Occipital lobe (tissue), 2 donors: ENCODE measurements around the gene CSTPP1. TPM values are rescaled to one million over a fixed set of nuclear protein-coding genes. Genes with fewer than 3 reads are reported as not detected.
"Not testable (repeated sequence)": the region's sequence is repeated elsewhere in the genome, so short reads cannot be mapped to it uniquely, and the experiment has no call there.

Source experiments
- DNase-seq: peaks from one replicate; lab custom pipeline; 2025; lab: John Stamatoyannopoulos, UW
- total RNA-seq: library from RNA; depleted of rRNA; stranded (reverse); fragments of >200 nt; gene quantifications from one replicate; pipeline ENCODE4 v1.2.3, GENCODE V29; 2014

CSTPP1 gene
- total RNA-seq, 1 donor from 2014 or later = 42.6 TPM

DNA sequence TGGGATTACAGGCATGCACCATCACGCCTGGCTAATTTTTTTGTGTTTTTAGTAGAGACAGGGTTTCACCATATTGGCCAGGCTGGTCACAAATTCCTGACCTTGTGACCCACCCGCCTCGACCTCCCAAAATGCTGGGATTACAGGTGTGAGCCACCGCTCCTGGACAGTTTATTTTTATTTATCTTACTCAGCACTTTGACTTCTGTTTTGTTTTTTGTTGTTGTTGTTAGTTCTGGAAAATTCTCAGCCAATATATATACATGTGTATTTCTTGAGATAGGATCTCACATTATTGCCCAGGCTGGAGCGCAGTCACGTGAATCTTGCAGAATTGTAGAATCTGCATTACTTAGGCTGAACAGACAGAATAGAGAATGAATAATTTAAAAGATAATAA, 107.6 kb downstream of the CSTPP1 start:
- DNase-seq = no peak

DNA sequence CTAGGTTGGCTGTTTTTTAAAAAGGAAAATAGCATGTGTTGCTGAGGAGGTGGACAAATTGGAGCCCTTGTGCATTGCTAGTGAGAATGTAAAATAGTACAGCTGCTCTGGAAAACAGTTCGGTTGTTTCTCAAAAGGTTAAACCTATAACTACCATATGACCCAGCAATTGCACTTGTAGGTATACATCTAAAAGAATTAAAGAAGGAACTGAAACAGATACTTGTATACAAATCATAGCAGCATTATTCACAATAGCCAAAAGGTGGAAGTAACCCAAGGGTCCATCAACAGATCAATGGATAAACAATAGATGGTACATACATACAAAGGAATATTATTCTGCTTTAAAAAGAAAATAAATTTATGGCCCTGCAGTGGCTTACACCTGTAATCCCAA, 111.4 kb downstream of the CSTPP1 start:
- DNase-seq = no peak

GRCh38 chr11:47050284-47050683, 113.7 kb downstream of the CSTPP1 start:
- DNase-seq = no peak

- DNase-seq = no peak
These were observed 114.7 kb downstream of the CSTPP1 start for GRCh38 chr11:47051217-47051616.

DNA sequence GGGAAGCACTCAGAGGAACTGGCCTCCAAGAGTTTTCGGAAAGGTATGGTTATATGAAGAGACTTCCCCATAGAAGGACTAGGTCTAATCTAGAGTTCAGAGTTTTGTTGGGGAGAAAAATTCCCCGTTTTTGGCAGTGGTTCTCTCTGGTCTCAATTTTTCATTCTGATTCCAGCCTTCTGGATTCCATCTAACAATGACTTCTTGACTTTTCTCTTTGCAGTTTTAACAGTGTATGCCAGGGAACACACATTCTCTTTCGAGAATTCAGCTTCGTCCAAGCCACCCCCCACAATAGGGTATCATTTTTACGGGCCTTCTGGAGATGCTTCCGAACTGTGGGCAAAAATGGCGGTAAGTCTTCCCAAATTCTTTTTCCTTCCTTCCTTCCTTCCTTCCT, 115.6 kb downstream of the CSTPP1 start:
- DNase-seq = no peak

DNA sequence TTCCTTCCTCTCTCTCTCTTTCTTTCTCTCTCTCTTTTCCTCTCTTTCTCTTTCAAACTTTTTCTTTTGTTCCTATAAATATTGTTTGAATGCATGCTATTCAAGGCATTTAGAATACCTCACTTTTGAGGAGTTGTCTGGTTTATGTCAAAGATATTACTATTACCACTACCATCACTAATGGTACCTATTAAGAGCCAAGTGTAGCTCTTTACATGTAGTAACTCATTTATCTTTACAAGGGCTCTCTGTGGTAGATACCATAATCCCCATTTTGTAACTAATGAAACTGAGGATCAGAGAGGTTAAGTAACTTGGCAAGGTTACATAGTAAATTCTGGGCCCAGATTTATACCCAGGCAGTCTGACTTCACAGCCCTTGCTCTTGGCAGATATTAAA, 116.0 kb downstream of the CSTPP1 start:
- no peak for DNase-seq

DNA sequence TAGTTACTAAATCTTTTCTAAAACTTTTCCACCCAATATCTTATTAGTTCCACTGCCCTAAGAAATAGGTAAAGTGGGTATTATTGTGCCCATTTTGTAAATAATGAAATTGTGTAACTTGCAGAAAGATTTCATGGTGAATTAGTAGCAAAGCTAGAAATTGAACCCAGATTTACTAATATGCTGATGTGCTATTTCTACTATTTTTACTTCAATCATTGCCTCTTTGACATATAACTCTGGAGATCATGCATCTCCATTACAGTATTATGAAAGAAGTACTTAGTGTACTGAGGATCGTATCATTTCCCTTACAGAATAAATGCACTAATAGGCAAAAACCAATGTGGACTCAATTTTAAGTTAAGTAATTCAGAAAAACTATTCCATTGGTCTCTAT, 119.0 kb downstream of the CSTPP1 start:
- no peak for DNase-seq

GRCh38 chr11:47056261-47056915, 119.8 kb downstream of the CSTPP1 start:
- no peak for DNase-seq

- DNase-seq = no peak
These were observed 120.8 kb downstream of the CSTPP1 start for GRCh38 chr11:47057365-47057764.

- DNase-seq = no peak
These were observed 124.2 kb downstream of the CSTPP1 start for GRCh38 chr11:47060807-47061206.

GRCh38 chr11:47061429-47062178, 125.0 kb downstream of the CSTPP1 start:
- DNase-seq = no peak

DNA sequence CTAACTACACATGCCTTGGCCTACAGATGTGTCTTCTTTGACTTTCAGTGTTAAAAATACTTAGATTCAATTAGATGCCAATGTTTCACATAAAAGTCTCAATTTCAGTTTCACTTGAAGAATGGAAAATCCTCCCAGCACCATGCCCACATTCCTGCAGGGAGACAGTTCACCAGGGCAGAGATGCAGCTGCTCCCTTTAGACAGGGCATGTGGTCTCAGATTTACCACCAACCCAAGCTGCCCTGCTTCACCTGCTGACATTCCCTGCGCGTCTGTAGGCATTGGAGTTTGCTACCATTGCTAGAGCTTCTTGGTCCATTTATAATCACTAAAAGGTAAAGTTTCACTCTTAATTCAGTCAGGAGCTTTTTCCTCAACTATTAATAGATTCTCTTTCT, 126.2 kb downstream of the CSTPP1 start:
- DNase-seq = no peak

- DNase-seq = no peak
These were observed 130.8 kb downstream of the CSTPP1 start for GRCh38 chr11:47067401-47067800.

- no peak for DNase-seq
These were observed 134.2 kb downstream of the CSTPP1 start for GRCh38 chr11:47070769-47071168.

- no peak for DNase-seq
These were observed 134.8 kb downstream of the CSTPP1 start for GRCh38 chr11:47071341-47071740.

DNA sequence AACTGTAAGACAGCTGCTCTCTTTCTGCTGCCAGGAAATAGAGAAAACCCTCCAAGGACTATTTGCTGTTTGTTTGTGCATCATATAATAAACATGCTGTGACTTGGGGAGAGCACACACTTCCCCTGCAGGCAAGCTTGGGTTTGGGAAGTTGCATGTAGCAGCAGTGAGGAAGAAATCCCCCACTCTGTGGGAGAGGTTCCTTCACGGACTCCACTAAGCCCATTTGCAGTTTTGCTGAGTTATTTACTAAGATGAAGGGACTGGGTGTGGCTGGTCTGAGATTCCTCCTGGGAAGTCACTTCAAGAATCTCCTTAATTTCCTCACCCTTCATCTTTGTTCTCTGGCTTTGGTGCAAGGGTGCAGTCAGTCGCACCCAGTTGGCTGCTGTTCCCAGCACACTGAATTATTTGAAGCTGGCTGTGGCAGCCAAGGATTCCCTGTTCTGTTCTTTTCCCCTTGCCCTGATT, 135.3 kb downstream of the CSTPP1 start:
- no peak for DNase-seq

- DNase-seq = no peak
These were observed 142.4 kb downstream of the CSTPP1 start for GRCh38 chr11:47078751-47079521.

- DNase-seq = not testable (repeated sequence)
These were observed 144.2 kb downstream of the CSTPP1 start for GRCh38 chr11:47080775-47081174.

DNA sequence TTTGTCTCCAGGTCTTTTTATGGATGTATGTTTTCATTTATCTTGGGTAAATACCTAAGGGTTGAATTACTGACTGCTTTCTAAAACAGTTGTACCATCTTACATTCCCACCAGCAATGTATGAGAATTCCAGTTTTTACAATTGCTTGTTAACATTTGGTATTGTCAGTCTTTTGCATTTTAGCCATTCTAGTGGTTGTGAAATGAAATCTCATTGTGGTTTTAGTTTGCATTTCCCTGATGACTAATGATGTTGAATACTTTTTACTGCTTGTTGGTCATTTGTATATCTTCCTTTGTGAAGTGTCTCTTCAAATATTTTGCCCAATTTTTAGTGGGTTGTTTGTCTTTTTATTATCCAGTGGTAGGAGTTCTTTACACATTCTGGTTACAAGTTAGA, 147.4 kb downstream of the CSTPP1 start:
- DNase-seq = no peak

- no peak for DNase-seq
These were observed 151.2 kb downstream of the CSTPP1 start for GRCh38 chr11:47087801-47088200.

- no peak for DNase-seq
These were observed 157.0 kb downstream of the CSTPP1 start for GRCh38 chr11:47093541-47093940.

GRCh38 chr11:47096871-47097270, 160.3 kb downstream of the CSTPP1 start:
- not testable (repeated sequence) for DNase-seq
